Right renal cortex interstitium (tissue), 3 donors: ENCODE data around the gene EIF3A. TPM values are rescaled to one million over a fixed set of nuclear protein-coding genes. Genes with fewer than 3 reads are reported as not detected.
A peak's percentile ranks its signal among the peaks of the same experiment; 100 is the strongest.
"Not testable (repeated sequence)": the region's sequence is repeated elsewhere in the genome, so short reads cannot be mapped to it uniquely, and the experiment has no call there.

ENCODE experiments used
- DNase-seq, 3 donors: peaks; one replicate each; pipeline ENCODE4 v3.0.0-alpha.2; 2013; ENCODE audit warnings: low read depth in 3 of 3, low spot score in 2 of 3
- polyA plus RNA-seq, 3 donors: library from polyadenylated mRNA; unstranded; fragments of 120-200 nt; gene quantifications; one replicate each; pipeline ENCODE4 v1.2.1, GENCODE V29; 2013; ENCODE audit not compliant: insufficient read length in 3 of 3

EIF3A gene
- polyA plus RNA-seq, result 100 to 1,000 TPM; 195 to 208 (median 199) TPM

DNA sequence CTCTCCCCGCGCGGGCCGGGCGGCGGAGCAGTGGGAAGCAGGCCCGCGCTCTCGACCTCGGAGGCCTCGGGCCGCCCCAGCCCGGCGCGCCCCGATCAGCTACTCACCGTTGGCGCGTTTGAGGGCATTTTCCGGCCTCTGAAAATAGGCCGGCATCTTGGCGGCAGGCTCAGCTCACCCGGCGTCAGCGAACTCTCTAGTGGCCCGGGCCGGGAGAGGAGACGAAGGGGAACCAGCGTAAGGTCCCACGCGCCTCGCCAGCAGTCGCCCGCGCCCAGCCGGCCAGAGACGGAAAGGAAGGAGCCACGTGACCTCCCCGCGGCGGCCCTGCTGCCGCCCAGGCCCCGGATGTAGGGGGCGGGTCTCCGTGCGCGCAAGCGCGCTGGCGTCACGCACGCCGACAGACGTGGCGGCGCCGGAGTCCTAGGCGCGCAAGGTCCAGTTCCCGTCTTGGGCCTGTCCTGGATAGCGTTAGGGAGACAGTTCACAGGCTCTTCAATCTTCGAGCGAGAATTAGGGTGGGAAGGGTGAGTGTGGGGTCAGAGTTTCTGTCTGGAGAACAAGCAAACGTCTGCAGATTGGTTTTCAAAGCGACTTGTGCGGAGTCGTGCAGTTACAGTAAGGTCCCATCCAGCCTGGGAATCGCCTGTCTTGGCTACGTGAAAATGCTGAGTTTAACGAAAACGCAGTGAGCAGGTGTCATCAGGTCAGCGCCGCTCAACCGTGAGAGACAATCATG lies at the start of gene EIF3A:
Gene EIF3A, minus strand, starts transcription at position 297 of the 739 bp plus-strand sequence. Its CDS starts 141 bp downstream, at position 156.
- peak; percentile 88 to 89 (median 89) for DNase-seq

- DNase-seq, result no peak
These were observed 49.1 kb upstream of the EIF3A start for GRCh38 chr10:119129721-119130120.

- no peak for DNase-seq
These were observed 45.3 kb upstream of the EIF3A start for GRCh38 chr10:119125942-119126341.

GRCh38 chr10:119120875-119121274 lies 40.3 kb upstream of the EIF3A start:
- DNase-seq, result no peak

DNA sequence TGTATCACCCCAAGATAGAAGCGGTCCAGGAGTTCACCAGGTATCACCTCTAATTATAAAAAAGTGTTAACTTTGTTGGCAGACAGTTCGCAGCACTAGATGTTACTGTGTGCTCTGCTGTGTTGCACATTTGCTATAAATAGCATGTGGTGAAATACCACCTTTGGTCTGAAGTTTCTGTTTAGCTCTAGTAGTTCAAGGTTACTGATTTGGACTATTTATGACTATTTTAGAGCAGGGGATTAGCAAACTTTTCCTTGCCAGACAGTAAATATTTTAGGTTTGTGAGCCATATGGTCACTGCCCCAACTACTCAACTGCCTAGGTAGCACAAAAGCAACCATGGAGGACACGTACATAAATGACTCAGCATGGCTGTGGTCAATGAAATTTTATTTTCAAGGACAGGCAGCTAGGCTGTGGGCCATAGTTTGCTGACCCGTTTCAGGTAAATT lies 39.8 kb upstream of the EIF3A start:
- DNase-seq, result no peak

GRCh38 chr10:119119400-119119799 lies 38.8 kb upstream of the EIF3A start:
- no peak for DNase-seq

DNA sequence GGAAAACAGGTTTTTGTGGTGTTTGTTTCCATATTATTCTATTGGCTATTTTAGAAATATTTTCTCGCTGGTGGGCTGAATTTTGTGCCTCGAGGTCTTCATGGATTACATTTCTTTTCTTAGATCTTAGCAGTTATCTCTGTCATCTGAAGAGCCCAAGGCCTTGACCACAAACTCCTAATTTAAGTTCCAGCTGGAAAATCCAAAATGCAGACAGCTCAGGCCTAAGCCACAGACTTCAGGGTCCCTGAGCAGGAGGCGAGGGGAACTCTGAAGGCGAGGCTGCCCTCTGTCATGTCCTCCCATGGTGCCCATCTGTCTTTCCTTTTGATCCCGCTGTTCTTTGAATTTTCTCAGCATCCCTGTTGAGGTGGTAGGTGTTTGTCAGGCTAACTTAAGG lies 37.6 kb upstream of the EIF3A start:
- DNase-seq, result no peak

- DNase-seq, result no peak
These were observed 35.8 kb upstream of the EIF3A start for GRCh38 chr10:119116326-119116951.

DNA sequence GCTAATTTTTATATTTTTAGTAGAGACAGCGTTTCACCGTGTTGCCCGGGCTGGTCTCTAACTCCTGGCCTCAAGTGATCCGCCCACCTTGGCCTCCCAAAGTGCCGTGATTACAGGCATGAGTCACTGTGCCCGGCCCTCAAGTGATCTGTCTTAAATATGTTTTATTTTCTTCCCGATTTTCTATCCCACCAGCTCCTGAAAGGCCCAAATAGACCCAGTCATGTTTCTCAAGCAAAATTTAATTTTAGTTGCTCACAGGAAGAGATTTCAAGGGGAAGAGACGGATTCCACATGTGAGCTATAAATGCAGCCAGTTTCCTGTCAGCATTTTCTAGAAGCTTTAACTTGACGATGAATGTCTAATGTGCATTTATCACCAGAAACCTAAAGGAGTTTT lies 35.3 kb upstream of the EIF3A start:
- DNase-seq, result no peak

GRCh38 chr10:119113751-119114732 lies 33.4 kb upstream of the EIF3A start:
- DNase-seq, result no peak

- no peak for DNase-seq
These were observed 31.4 kb upstream of the EIF3A start for GRCh38 chr10:119112056-119112455.

GRCh38 chr10:119107771-119108170 lies 27.2 kb upstream of the EIF3A start:
- not testable (repeated sequence) for DNase-seq

GRCh38 chr10:119107106-119107505 lies 26.5 kb upstream of the EIF3A start:
- DNase-seq, result not testable (repeated sequence)

DNA sequence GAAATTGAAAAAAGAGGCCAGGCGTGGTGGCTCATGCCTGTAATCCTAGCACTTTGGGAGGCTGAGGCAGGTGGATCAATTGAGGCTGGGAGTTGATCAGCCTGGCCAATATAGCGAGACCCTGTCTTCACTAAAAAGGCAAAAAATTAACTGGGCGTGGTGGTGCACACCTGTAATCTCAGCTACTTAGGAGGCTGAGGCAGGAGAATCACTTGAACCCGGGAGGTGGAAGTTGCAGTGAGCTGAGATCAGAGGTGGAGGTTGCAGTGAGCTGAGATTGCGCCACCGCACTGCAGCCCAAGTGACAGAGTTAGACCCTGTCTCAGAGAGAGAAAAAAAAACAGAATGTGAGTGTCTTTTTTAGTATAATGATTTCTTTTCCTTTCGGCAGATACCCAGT lies 25.3 kb upstream of the EIF3A start:
- not testable (repeated sequence) for DNase-seq

GRCh38 chr10:119105155-119105554 lies 24.5 kb upstream of the EIF3A start:
- no peak for DNase-seq

- DNase-seq, result no peak
These were observed 24.0 kb upstream of the EIF3A start for GRCh38 chr10:119104654-119105015.

- DNase-seq, result peak in 2 of 3 donors; percentile 56 to 59
These were observed 23.5 kb upstream of the EIF3A start, which contains the start of gene DENND10 for GRCh38 chr10:119103903-119104653. Gene DENND10 (plus strand): TSS chr10:119104113. CDS start chr10:119104143, 30 bp downstream.

DNA sequence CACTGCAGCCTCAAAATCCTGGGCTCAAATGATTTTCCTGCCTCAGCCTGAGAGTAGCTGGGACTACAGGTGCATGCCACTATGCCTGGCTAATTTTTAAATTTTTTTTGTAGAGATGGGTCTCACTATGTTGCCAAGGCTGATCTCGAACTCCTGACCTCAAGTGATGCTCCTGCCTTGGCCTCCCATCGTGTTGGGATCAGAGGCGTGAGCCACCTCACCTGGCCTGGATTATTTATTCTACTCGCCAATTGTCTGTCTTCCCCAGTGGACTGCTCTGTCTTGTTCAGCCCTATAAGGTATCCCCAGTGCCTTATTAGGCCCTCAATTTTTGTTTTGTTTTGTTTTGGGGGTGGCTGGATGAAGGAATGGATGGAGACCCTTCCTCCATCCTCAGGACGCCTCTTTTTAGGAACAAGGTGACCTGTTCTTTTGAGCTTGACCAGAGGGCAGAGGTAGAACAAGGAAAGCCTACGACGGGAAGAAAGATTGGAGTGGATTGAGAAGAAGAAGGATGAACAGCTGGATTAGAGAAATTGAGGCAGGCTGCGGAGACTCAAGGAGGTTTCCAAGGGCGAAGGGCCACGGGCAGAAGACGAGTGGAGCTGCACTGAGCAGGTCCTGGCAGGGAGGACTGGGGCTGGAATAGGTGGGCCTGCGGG lies 22.8 kb upstream of the EIF3A start:
- DNase-seq, result no peak

DNA sequence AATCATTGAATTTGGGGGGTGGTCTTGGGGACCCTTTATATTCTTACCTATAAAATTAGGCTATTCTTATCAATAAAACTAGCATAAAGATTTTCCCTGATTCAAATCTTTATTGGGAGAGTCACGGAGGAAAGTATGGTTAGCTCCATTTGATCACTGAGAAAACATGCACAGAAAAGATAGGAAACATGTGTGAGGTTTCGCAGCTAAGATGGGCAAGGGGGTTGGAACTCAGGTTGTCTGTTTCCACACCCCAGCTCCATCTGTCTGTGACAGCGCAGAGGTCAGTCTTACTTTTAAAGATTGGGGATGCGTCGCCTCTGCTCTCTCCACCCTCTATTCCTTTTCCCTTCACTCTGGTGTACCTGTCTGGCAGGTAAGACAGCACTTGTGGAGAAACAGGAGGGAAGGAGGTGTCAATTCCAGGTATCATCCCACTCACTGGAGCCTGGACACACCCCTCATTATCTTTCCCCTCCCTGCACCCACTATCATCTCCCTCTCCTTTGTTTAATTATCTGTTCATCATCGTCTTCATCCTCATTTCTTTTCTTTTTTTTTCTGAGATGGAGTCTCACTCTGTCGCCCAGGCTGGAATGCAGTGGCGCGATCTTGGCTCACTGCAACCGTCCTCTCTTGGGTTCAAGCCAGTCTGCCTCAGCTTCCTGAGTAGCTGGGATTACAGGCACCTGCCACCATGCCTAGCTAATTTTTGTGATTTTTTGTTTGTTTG lies 20.9 kb upstream of the EIF3A start:
- DNase-seq, result no peak
